Mesodermal cell (in vitro differentiated cells): Measurements from ENCODE around the gene OR51I1. TPM values are rescaled to one million over a fixed set of nuclear protein-coding genes. Genes with fewer than 3 reads are reported as not detected.

Experiments used
- H3K27ac ChIP-seq: 2 replicates; pipeline ENCODE4 v1.7.0; 2013; ENCODE audit warnings: mild to moderate bottlenecking, low read depth, low read length, moderate library complexity; ENCODE audit not compliant: severe bottlenecking
- H3K36me3 ChIP-seq: 2 replicates; pipeline ENCODE4 v1.7.1; 2013; ENCODE audit warnings: mild to moderate bottlenecking, low read length, moderate library complexity; ENCODE audit not compliant: control insufficient read depth, insufficient read depth
- H3K4me1 ChIP-seq: one replicate; pipeline ENCODE4 v1.7.1; 2013; ENCODE audit warnings: mild to moderate bottlenecking, low read length; ENCODE audit not compliant: insufficient read depth, control insufficient read depth, poor library complexity, severe bottlenecking
- H3K4me3 ChIP-seq: 2 replicates; pipeline ENCODE4 v1.7.0; 2013; ENCODE audit warnings: low read length, control low read depth, mild to moderate bottlenecking; ENCODE audit not compliant: insufficient read depth, poor library complexity, severe bottlenecking; ENCODE audit errors: extremely low read depth
- H3K9me3 ChIP-seq: 2 replicates; pipeline ENCODE4 v1.7.1; 2013; ENCODE audit warnings: mild to moderate bottlenecking, low read length, moderate library complexity; ENCODE audit not compliant: control insufficient read depth
- whole genome bisulfite sequencing, 2 experiments: methylation state at CpG; one replicate each; pipeline ENCODE4 v1.1.5; 2013; ENCODE audit warnings: missing lambda C conversion rate in 2 of 2; ENCODE audit not compliant: insufficient coverage in 2 of 2; 5-methylcytosine and 5-hydroxymethylcytosine counted together
- polyA plus RNA-seq, 2 experiments: library from polyadenylated mRNA; stranded (reverse); fragments of 50-300 nt; gene quantifications; one replicate each; pipeline ENCODE4 v1.2.3, GENCODE V29; 2013

Gene OR51I1, protein sequence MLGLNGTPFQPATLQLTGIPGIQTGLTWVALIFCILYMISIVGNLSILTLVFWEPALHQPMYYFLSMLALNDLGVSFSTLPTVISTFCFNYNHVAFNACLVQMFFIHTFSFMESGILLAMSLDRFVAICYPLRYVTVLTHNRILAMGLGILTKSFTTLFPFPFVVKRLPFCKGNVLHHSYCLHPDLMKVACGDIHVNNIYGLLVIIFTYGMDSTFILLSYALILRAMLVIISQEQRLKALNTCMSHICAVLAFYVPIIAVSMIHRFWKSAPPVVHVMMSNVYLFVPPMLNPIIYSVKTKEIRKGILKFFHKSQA
- not detected for polyA plus RNA-seq (2013, experiment 1 of 2)
- not detected for polyA plus RNA-seq (2013, experiment 2 of 2)

DNA sequence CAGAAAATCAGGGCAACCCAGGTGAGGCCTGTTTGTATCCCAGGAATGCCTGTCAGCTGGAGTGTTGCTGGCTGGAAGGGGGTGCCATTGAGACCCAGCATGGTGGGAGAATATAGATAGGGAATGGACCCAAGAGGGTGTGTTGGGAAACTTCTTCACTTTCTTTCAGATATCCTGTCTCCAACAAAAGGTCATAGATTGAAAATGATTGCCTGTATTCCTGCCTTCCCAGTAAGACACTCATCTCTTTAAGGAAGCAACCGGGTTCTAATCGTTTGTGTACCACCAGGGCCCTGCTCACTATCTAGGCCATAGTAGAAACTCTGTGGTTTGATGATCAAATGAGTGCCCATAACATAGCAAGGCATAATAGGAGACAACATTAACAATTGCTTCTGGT is at the start of gene OR51I1:
TSS of gene OR51I1 (minus strand) at position 101 of the 400 bp plus-strand sequence. CDS start at position 101, 0 bp downstream.
- H3K4me3 ChIP-seq: no peak within 1 kb of the TSS
- H3K9me3 ChIP-seq: no peaks in the 10 kb centered on the region
- H3K4me1 ChIP-seq: no peaks in the 10 kb centered on the region
- no peaks in the 10 kb centered on the region for H3K36me3 ChIP-seq
- no peak within 1 kb of the TSS for H3K27ac ChIP-seq
- no CpG with 5 or more reads among the region's 2 CpGs for WGBS, 2 experiments

- Histone ChIP-seq H3K27ac (no peak overlapping the region), H3K4me3 (no peak overlapping the region), H3K4me1 (no peaks in the 10 kb centered on the region), H3K9me3 (no peaks in the 10 kb centered on the region), H3K36me3 (no peaks in the 10 kb centered on the region)
- 50 to 65% methylated on average over 2 to 4 of the region's 5 CpGs for WGBS, 2 experiments
These were observed 48.5 kb upstream of the OR51I1 start for GRCh38 chr11:5489576-5490357.

GRCh38 chr11:5488798-5489399 is 47.6 kb upstream of the OR51I1 start:
- no peak overlapping the region for H3K4me3 ChIP-seq
- H3K9me3 ChIP-seq: no peaks in the 10 kb centered on the region
- no peaks in the 10 kb centered on the region for H3K4me1 ChIP-seq
- WGBS, 2 experiments: 95 to 98% methylated on average over 4 of the region's 4 CpGs
- H3K27ac ChIP-seq: no peak overlapping the region
- no peaks in the 10 kb centered on the region for H3K36me3 ChIP-seq

GRCh38 chr11:5488385-5488784 is 47.1 kb upstream of the OR51I1 start, which contains the start of gene OR52D1:
Gene OR52D1 (plus strand): TSS chr11:5488685. CDS start chr11:5488707, 22 bp downstream.
- Histone ChIP-seq H3K9me3 (no peaks in the 10 kb centered on the region), H3K36me3 (no peaks in the 10 kb centered on the region), H3K4me3 (no peak within 1 kb of the TSS), H3K4me1 (no peaks in the 10 kb centered on the region), H3K27ac (no peak within 1 kb of the TSS)

- no peak overlapping the region for H3K4me3 ChIP-seq
- WGBS, 2 experiments: 75 to 100% methylated on average over 1 of the region's 3 CpGs
- no peaks in the 10 kb centered on the region for H3K4me1 ChIP-seq
- H3K9me3 ChIP-seq: no peaks in the 10 kb centered on the region
- no peak overlapping the region for H3K27ac ChIP-seq
- H3K36me3 ChIP-seq: no peaks in the 10 kb centered on the region
These were observed 45.1 kb upstream of the OR51I1 start for GRCh38 chr11:5486421-5486820.

DNA sequence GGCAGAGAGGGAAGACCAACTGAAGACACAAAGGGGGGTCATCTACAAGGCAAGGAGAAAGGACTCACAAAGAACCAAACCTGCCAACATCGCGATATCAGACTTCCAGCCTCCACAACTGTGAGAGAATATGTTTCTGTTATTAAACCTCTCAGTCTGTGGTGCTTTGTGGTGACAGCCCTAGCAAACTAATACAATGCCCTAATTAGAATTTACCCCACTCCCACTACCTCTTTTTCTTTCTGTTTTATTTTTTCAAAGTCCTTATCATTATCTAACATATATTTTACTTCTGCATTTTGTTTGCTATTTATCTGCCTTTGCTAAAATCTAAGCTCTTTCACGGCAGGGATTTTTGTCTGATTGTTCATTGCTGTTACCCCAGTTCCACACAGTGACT is 44.7 kb upstream of the OR51I1 start:
- no peaks in the 10 kb centered on the region for H3K4me1 ChIP-seq
- WGBS, 2 experiments: 100% methylated on average over 1 of the region's 3 CpGs; no CpG with 5 or more reads in 1 of the 2 experiments
- H3K4me3 ChIP-seq: no peak overlapping the region
- no peaks in the 10 kb centered on the region for H3K36me3 ChIP-seq
- H3K27ac ChIP-seq: no peak overlapping the region
- no peaks in the 10 kb centered on the region for H3K9me3 ChIP-seq

- Histone ChIP-seq H3K4me1 (no peaks in the 10 kb centered on the region), H3K27ac (no peak overlapping the region), H3K4me3 (no peak overlapping the region), H3K36me3 (no peaks in the 10 kb centered on the region), H3K9me3 (no peaks in the 10 kb centered on the region)
- no CpG with 5 or more reads among the region's 2 CpGs for WGBS, 2 experiments
These were observed 35.0 kb upstream of the OR51I1 start for GRCh38 chr11:5476186-5476819.

DNA sequence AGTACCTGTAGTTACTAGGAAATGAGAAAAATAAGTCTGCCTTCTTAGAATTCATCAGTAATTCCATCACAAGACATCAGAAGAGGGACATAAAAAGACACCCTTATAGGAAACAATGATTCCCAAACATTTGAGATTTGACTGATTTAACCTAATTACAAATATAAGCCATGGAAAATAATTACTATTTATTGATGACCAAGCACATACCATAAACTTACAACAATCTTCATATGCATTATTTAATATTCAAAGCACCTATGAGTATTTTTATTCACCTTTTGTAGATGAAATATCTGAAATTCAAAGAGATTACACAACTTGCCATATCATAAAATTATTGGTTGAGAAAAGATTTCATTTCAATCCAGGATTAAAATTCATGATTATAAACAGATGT is 32.6 kb upstream of the OR51I1 start:
- H3K4me1 ChIP-seq: no peaks in the 10 kb centered on the region
- no peaks in the 10 kb centered on the region for H3K36me3 ChIP-seq
- H3K4me3 ChIP-seq: no peak overlapping the region
- H3K27ac ChIP-seq: no peak overlapping the region
- H3K9me3 ChIP-seq: no peaks in the 10 kb centered on the region

DNA sequence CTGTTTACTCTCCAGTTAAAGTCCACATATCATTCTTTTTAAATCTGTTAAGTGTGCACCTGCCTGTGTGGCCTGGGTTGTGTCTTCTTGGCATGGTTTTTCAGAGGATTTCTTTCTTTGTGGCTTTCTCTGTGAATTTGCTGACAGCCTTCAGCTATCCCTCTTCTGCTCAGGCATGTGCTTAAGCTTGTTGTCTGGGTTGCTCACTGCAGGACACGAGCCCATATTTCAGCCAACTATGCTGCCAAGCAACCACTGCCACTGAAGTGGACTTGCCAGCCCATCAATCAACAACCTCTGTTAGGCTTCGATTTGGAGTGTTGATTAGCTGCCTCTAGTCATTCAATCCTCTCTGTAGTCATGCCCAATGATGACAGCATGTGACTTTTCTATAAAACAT is 26.2 kb upstream of the OR51I1 start:
- no peak overlapping the region for H3K27ac ChIP-seq
- H3K9me3 ChIP-seq: no peaks in the 10 kb centered on the region
- H3K4me3 ChIP-seq: no peak overlapping the region
- H3K4me1 ChIP-seq: no peaks in the 10 kb centered on the region
- no peaks in the 10 kb centered on the region for H3K36me3 ChIP-seq
- 60 to 67% methylated on average over 1 to 2 of the region's 2 CpGs for WGBS, 2 experiments

DNA sequence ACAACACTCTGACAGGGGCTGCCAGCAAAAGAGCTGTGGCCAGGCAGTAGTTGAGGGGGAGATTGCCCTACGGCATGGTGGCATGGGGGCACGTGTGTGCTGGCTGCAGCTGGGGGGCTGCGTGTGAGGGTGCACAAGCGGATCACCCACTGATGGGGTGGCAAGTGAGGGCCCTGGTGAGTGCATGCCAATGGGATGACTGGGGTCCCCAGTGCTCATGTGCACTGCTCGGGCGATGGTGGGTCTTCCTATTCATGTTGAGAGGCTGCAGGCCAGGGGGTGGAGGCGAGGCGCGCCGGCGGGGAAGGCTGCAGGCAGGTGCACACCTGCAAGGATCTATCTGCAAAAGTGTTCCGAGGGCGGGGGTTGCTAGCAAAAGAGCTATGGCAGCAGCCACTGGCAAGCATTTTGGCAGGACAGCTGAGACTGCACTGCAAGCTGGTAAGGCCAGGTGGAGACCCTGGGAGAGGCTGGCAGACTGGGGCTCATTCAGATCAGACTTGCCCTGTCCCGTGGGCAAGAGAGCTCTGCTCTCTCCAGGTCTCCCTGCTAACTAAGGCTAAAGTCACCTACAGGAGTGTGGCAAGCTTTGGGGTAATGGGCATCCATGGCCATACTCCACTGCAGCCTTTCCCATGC is 19.8 kb upstream of the OR51I1 start:
- H3K4me1 ChIP-seq: no peaks in the 10 kb centered on the region
- no peak overlapping the region for H3K27ac ChIP-seq
- no peaks in the 10 kb centered on the region for H3K36me3 ChIP-seq
- H3K9me3 ChIP-seq: no peaks in the 10 kb centered on the region
- no peak overlapping the region for H3K4me3 ChIP-seq
- WGBS, 2 experiments: 84 to 94% methylated on average over 7 to 14 of the region's 14 CpGs
